ENCODE data around the gene PCDHGC3. TPM values are rescaled to one million over a fixed set of nuclear protein-coding genes. Genes with fewer than 3 reads are reported as not detected.

The PCDHGC3 gene
- polyA plus RNA-seq, 2 of the 4 experiments (the other 2 are of a cell fraction): 1.9 to 5.2 TPM

- TF ChIP-seq RARB (CRISPR knock-in tag; IDR thresholded peaks at IDR 0.05) (no peak), NPAS2 (CRISPR knock-in tag; IDR thresholded peaks at IDR 0.05; ENCODE audit: borderline replicate concordance) (no peak), ELK1 (IDR thresholded peaks at IDR 0.05; ENCODE audit: low read depth, low read length) (no peak), FOSB (CRISPR knock-in tag; IDR thresholded peaks at IDR 0.05) (no peak), CHD2 (IDR thresholded peaks at IDR 0.05; ENCODE audit: low read length, partially characterized antibody) (no peak), ZFP36 (IDR thresholded peaks at IDR 0.05; ENCODE audit: borderline replicate concordance, partially characterized antibody) (no peak), PHF8 (IDR thresholded peaks at IDR 0.05; ENCODE audit: borderline replicate concordance, low read depth) (no peak), RFX5 (IDR thresholded peaks at IDR 0.05) (no peak), ESRRA (IDR thresholded peaks at IDR 0.05; ENCODE audit: borderline replicate concordance, low read length) (no peak), POLR2A (IDR thresholded peaks at IDR 0.05; ENCODE audit: low read length) (no peak), JUNB (IDR thresholded peaks at IDR 0.05) (no peak), ZC3H11A (IDR thresholded peaks at IDR 0.05) (no peak), RAD21 (conservative IDR thresholded peaks at IDR 0.05 in 1 of 2, IDR thresholded peaks at IDR 0.05 in 1 of 2) (no peak), FOSL2 (IDR thresholded peaks at IDR 0.05) (no peak), FOSL2 (CRISPR knock-in tag; IDR thresholded peaks at IDR 0.05) (no peak), SMC3 (IDR thresholded peaks at IDR 0.05) (no peak)
- WGBS (ENCODE audit: missing lambda C conversion rate): 70% methylated on average over 38 of the region's 38 CpGs
- DNase-seq (ENCODE audit: low read depth in 1 of 2, low spot score in 1 of 2) (no peak), ATAC-seq (no peak), FAIRE-seq (no peak)
- H3K4me1 ChIP-seq: no peaks in the 10 kb centered on the region
- CTCF ChIA-PET: interaction anchor here (0.9 to 1.7 kb wide), 7 partner anchors 17 to 391 kb away, joined by 3 to 5 read pairs (median 3); partner anchors contain the start of gene PCDHB2
- H3K27ac ChIP-seq: no peak overlapping the region
- H3K9me3 ChIP-seq: no peaks in the 10 kb centered on the region
- no peak overlapping the region for H3K4me2 ChIP-seq
- POLR2A ChIA-PET: no interaction called here
- no peak overlapping the region for H3K4me3 ChIP-seq
These were observed 9.7 kb downstream of the PCDHGC3 start for GRCh38 chr5:141485321-141486055.

- no peak for ATAC-seq
- no peak overlapping the region for H3K4me2 ChIP-seq
- TF ChIP-seq SREBF2 (IDR thresholded peaks at IDR 0.05) (no peak), REST (IDR thresholded peaks at IDR 0.05) (no peak)
- CTCF ChIA-PET: interaction anchor here (1.1 to 1.7 kb wide), 7 partner anchors 16 to 134 kb away, joined by 3 to 5 read pairs (median 3); no protein-coding TSS in a partner anchor
- 70% methylated on average over 9 of the region's 9 CpGs for WGBS (ENCODE audit: missing lambda C conversion rate)
- no peak for FAIRE-seq
- no peaks in the 10 kb centered on the region for H3K9me3 ChIP-seq
- POLR2A ChIA-PET: no interaction called here
- no peak for DNase-seq (ENCODE audit: low read depth in 1 of 2, low spot score in 1 of 2)
- H3K27ac ChIP-seq: no peak overlapping the region
- no peak overlapping the region for H3K4me3 ChIP-seq
- no peaks in the 10 kb centered on the region for H3K4me1 ChIP-seq
These were observed 10.3 kb downstream of the PCDHGC3 start for GRCh38 chr5:141486091-141486490.

GRCh38 chr5:141487131-141487530, 11.4 kb downstream of the PCDHGC3 start:
- no peaks in the 10 kb centered on the region for H3K9me3 ChIP-seq
- no peaks in the 10 kb centered on the region for H3K4me1 ChIP-seq
- no peak overlapping the region for H3K27ac ChIP-seq
- no peak overlapping the region for H3K4me3 ChIP-seq
- ChIA-PET POLR2A (no interaction called here), CTCF (interaction anchor here (1.1 to 1.3 kb wide), 2 partner anchors 18 to 25 kb away, joined by 3 to 5 read pairs; no protein-coding TSS in a partner anchor)
- DNase-seq (ENCODE audit: low read depth in 1 of 2, low spot score in 1 of 2) (no peak), FAIRE-seq (no peak), ATAC-seq (no peak)
- 15% methylated on average over 7 of the region's 7 CpGs for WGBS (ENCODE audit: missing lambda C conversion rate)
- H3K4me2 ChIP-seq: no peak overlapping the region
- TF ChIP-seq KDM1A (IDR thresholded peaks at IDR 0.05; ENCODE audit: low read depth) (no peak), NR3C1 (IDR thresholded peaks at IDR 0.05) (no peak), FOXS1 (CRISPR knock-in tag; IDR thresholded peaks at IDR 0.05) (no peak), RAD21 (conservative IDR thresholded peaks at IDR 0.05 in 1 of 2, IDR thresholded peaks at IDR 0.05 in 1 of 2) (no peak), ZSCAN20 (CRISPR knock-in tag; IDR thresholded peaks at IDR 0.05) (no peak), HOXB13 (CRISPR knock-in tag; IDR thresholded peaks at IDR 0.05; ENCODE audit: low read depth) (no peak), ZFP36 (IDR thresholded peaks at IDR 0.05; ENCODE audit: borderline replicate concordance, partially characterized antibody) (no peak), ZC3H11A (IDR thresholded peaks at IDR 0.05) (no peak), E2F6 (IDR thresholded peaks at IDR 0.05; ENCODE audit: borderline replicate concordance, low read depth) (no peak), USF2 (IDR thresholded peaks at IDR 0.05) (no peak), BHLHE40 (IDR thresholded peaks at IDR 0.05; ENCODE audit: low read depth, low read length) (no peak), HOXA7 (CRISPR knock-in tag; IDR thresholded peaks at IDR 0.05) (no peak), KDM5A (IDR thresholded peaks at IDR 0.05) (no peak), GATA3 (IDR thresholded peaks at IDR 0.05; ENCODE audit: borderline replicate concordance) (no peak), EP300 (IDR thresholded peaks at IDR 0.05) (no peak)

All from A549 (cell line).